NCI-H146 (cell line): ENCODE results near the gene AMFR.

Source experiments
- DNase-seq: peaks from one replicate; lab custom pipeline; 2025; lab: John Stamatoyannopoulos, UW

AMFR gene

GRCh38 chr16:56347166-56347565 is 78.2 kb downstream of the AMFR start:
- no peak for DNase-seq

- DNase-seq: no peak
Observed at GRCh38 chr16:56346131-56346890, 79.0 kb downstream of the AMFR start.

GRCh38 chr16:56345406-56346050 is 79.8 kb downstream of the AMFR start:
- DNase-seq: no peak

- DNase-seq: no peak
Observed at GRCh38 chr16:56344518-56345405, 80.6 kb downstream of the AMFR start.

- no peak for DNase-seq
Observed at GRCh38 chr16:56343661-56344517, 81.5 kb downstream of the AMFR start.

GRCh38 chr16:56341656-56342399 is 83.5 kb downstream of the AMFR start:
- no peak for DNase-seq

GRCh38 chr16:56340864-56341365 is 84.4 kb downstream of the AMFR start:
- DNase-seq: no peak

- no peak for DNase-seq
Observed at GRCh38 chr16:56340416-56340815, 84.9 kb downstream of the AMFR start.

- DNase-seq: no peak
Observed at GRCh38 chr16:56339431-56340195, 85.7 kb downstream of the AMFR start.

GRCh38 chr16:56338566-56339318 is 86.6 kb downstream of the AMFR start:
- DNase-seq: no peak

- no peak for DNase-seq
Observed at GRCh38 chr16:56337858-56338325, 87.5 kb downstream of the AMFR start.

GRCh38 chr16:56337131-56337857 is 88.1 kb downstream of the AMFR start:
- DNase-seq: no peak

- DNase-seq: no peak
Observed at GRCh38 chr16:56336711-56337110, 88.6 kb downstream of the AMFR start.

- DNase-seq: no peak
Observed at GRCh38 chr16:56336071-56336688, 89.2 kb downstream of the AMFR start.

GRCh38 chr16:56334761-56335160 is 90.6 kb downstream of the AMFR start:
- DNase-seq: no peak

- peak; percentile 21 for DNase-seq
Observed at GRCh38 chr16:56332464-56333079, 92.8 kb downstream of the AMFR start.

- DNase-seq: no peak
Observed at GRCh38 chr16:56331915-56332314, 93.4 kb downstream of the AMFR start.

- DNase-seq: no peak
Observed at GRCh38 chr16:56331399-56331798, 93.9 kb downstream of the AMFR start.
